GM13977 (cell line): Measurements from ENCODE around the gene TSKS.

Experiments
- DNase-seq: peaks from one replicate; pipeline ENCODE4 v3.0.0; 2012; ENCODE audit warnings: low spot score
- CTCF ChIP-seq: IDR thresholded peaks from 2 replicates; pipeline ENCODE4 v1.5.1; 2012; ENCODE audit warnings: mild to moderate bottlenecking, control low read depth; ENCODE audit not compliant: insufficient read depth; ENCODE audit errors: extremely low read depth, missing control alignments
- in situ Hi-C: fragments of 300-500 bp; cut with MboI; formaldehyde crosslinking; loops from one replicate; pipeline ENCODE4 v1.12.0; 2022; ENCODE audit warnings: low sequenced_read_pairs, low pct_unique_long_range_greater_than_20kb, mixed read lengths, inconsistent platforms; ENCODE audit not compliant: unreplicated experiment

The TSKS gene

GRCh38 chr19:49776371-49776764 lies 13.3 kb upstream of the TSKS start:
- DNase-seq = no peak
- in situ Hi-C loops = no loop called here
- TF ChIP-seq CTCF = no peak

GRCh38 chr19:49775742-49776370 lies 12.8 kb upstream of the TSKS start:
- DNase-seq = no peak
- no peak for TF ChIP-seq CTCF
- in situ Hi-C loops = no loop called here

DNA sequence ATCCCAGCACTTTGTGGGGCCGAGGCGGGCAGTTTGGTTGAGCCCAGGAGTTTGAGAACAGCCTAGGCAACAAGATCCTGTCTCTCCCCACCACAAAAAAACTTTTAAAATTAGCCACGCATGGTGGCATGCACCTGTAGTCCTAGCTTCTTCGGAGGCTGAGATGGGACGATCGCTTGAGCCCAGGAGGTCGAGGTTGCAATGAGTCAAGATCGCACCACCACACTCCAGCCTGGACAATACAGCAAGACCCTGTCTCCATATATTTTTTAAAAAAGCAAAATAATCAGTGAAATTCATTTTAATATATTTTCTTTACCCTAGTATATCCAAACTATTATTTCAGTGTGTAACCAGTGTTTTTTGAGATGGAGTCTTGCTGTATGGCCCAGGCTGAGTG lies 11.9 kb upstream of the TSKS start:
- in situ Hi-C loops = no loop called here
- TF ChIP-seq CTCF = no peak
- no peak for DNase-seq

GRCh38 chr19:49773663-49774350 lies 10.7 kb upstream of the TSKS start:
- no peak for DNase-seq
- TF ChIP-seq CTCF = no peak
- in situ Hi-C loops = no loop called here

- TF ChIP-seq CTCF = no peak
- in situ Hi-C loops = no loop called here
- DNase-seq = no peak
These were observed 9.8 kb upstream of the TSKS start for GRCh38 chr19:49772850-49773432.

- in situ Hi-C loops = no loop called here
- no peak for TF ChIP-seq CTCF
These were observed 8.6 kb upstream of the TSKS start for GRCh38 chr19:49771674-49772139.

More at GRCh38 chr19:49771674-49772139, 8.6 kb upstream of the TSKS start:
- no peak for DNase-seq
